T-helper 1 cell treated with Interleukin-12 subunit alpha and Interleukin-12 subunit beta and Interleukin-4 antibody, amounts not matched to agents 30 ng/mL and 1 ng/mL, for 36 hours (primary cell): ENCODE measurements around the gene MED9. TPM values are rescaled to one million over a fixed set of nuclear protein-coding genes. Genes with fewer than 3 reads are reported as not detected.

Source experiments
- intact Hi-C: fragments of 100-400 bp; cut with micrococcal nuclease; formaldehyde crosslinking; loops from one replicate; pipeline ENCODE4 v1.15.1; 2024
- total RNA-seq: library from RNA; stranded (reverse); gene quantifications from 2 replicates; pipeline ENCODE4 v1.2.3, GENCODE V29; 2022

MED9 gene
- total RNA-seq, 1 donor from 2014 or later, result 13.5 TPM

- intact Hi-C loops, result no loop called here
These were observed 37.7 kb downstream of the MED9 start for GRCh38 chr17:17514361-17514992.

- intact Hi-C loops, result no loop called here
These were observed 38.5 kb downstream of the MED9 start for GRCh38 chr17:17514993-17515933.

DNA sequence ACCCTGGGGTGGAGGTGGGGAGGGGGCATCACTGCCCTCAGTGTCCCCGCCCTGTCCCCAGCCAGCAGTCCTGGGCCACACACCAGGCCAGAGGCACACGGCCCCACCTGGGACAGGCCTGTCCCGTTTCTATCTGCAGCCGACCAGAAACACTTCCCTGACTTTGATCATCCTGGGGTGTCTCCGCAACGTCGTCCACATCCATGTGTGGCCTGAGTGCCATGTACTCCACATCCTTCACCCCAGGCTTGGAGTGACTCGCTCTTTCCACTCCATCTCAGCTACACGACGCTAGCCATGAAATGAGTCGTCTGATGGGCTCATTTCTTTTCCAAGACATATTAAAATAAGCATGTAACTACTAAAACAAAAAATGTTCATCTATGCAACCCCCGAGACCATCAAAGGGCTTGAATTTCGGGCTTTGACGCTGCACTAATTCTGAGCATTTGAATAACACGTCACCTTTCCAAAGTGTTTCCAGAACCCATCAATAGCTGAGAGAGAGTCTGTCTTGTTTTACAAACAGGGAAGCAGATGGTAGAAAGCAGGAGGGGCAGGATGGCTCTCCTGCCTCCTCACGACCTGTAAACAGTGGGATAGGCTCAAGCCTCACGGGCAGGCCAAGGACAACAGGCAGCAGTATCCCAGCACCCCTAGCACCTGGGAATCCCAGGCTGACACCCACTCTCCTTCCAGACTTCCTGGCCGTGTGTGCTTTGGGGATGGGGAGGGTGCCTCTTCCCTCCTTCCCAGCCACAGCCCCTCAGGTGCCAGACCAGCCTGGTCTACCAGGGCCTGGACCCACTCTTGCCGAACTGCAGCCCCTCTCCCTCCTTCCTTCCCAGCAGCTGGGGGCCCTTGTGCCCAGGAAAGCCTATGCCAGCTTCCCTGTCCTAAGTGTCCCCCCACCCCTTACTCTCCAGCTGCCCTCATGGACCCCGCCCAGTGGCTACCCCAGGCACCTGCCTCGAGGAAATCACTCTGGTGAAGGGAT lies 39.4 kb downstream of the MED9 start:
- intact Hi-C loops, result no loop called here

DNA sequence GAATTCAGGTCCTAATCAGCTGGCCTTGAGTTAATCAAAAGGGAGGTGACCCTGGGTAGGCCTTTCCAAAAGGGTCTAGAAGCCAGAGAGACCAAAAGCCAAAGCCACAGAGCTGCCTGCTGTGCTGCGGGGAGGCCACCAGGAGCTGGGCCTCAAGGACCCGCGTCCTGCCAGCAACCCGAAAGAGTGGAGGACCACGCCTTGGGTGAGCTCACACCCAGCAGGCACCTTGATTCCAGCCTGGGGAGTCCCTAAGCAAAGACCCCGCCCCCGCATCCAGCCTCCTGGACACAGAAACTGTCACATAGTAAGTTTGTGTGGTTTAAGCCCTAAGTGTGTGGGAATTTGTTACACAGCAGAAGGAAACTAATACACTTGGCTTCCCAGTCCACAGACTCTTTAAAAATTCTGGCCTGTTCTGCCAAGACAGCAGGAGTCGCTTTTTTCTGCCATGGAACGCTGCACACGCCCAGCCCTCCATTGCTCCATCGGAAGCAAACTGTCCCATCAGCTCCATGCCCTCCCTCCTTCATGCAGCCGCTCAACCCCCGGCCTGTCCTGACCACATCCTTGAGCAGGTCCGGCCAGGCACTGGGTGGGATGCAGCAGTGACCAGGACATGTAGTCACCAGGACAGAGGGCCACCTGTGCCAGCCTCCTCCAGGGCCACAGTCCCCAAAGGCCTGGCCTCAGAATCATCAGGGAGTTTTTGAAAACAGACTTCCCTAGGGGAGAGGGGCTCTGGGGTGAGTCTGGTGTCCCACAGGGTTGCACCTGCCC lies 40.3 kb downstream of the MED9 start:
- intact Hi-C loops, result no loop called here

GRCh38 chr17:17518014-17518413 lies 41.2 kb downstream of the MED9 start:
- intact Hi-C loops, result no loop called here

GRCh38 chr17:17518951-17519350 lies 42.2 kb downstream of the MED9 start:
- intact Hi-C loops, result no loop called here

DNA sequence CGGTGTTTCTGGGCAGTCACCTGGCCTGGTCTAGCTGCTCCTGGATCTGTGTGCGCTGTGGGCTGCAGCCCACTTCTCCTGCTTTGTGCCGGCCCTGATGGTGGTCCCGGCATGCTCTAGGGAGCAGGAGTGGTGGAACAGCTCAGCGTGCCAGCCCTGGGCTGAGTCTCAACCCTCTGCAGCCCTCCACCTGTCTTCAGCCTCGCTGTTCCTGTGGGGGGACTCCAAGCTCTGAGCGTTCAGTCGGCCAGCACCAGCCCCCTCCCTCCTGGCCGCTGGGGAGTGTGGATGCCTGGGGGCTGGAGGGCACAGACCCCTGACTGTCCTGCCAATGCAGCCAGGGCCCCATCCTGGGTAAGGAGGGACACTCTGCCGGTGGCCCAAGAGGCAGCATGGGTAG lies 43.1 kb downstream of the MED9 start:
- intact Hi-C loops, result no loop called here

DNA sequence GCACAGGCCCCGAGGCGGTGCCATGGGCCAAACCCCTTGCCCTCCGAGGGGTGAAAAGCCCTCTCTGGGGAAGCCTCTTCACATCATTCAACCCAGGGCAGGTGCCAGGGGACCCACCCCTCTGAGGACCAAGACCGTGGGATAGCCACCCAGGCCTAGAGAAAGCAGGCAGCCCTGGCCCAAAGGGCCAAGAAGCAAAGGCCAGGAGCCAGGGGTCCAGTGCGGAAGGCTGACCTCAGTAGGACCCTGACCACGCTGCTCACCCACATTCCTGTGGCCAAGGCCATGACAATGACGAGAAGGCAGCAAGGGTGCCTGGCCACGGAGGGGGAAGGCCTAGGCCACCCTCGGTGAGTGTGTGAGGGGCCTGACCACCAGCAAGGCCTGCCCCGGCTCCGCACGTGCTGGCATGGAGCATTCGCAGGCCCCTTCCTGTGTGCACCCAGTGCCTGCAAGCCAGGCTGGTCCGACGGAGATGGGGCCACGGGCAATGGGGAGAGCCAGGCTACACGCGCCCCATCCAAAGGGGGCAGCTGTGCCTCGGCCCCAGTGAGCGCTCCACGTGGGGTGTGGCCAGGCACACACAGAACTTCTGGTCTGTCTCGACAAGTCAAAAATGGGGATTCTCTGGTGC lies 43.9 kb downstream of the MED9 start:
- intact Hi-C loops, result no loop called here

GRCh38 chr17:17523001-17523730 lies 46.4 kb downstream of the MED9 start:
- intact Hi-C loops, result no loop called here

GRCh38 chr17:17523731-17524490 lies 47.1 kb downstream of the MED9 start:
- intact Hi-C loops, result no loop called here

- intact Hi-C loops, result no loop called here
These were observed 48.5 kb downstream of the MED9 start for GRCh38 chr17:17525311-17525710.

GRCh38 chr17:17525956-17526355 lies 49.2 kb downstream of the MED9 start:
- intact Hi-C loops, result no loop called here

DNA sequence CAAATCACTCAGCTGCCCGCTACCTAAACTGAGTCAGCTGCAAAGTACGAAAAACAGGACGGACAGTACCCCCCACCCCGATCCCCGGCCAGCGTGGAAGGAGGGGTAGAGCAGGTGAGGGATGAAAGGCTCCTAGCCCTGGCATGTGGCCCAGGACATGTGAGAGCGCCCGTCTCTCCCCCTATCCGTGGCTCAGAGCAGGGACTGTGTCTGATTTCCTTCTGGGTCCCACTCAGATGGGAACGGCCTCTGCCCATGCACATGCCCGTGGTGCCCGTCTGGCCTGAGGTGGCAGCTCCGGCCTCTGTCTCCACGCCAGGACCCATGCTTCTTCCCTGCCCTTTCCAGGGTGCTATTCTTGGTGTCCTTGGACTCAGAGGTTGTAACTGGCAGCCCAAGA lies 49.6 kb downstream of the MED9 start:
- intact Hi-C loops, result no loop called here

GRCh38 chr17:17527534-17527933 lies 50.7 kb downstream of the MED9 start:
- intact Hi-C loops, result no loop called here

DNA sequence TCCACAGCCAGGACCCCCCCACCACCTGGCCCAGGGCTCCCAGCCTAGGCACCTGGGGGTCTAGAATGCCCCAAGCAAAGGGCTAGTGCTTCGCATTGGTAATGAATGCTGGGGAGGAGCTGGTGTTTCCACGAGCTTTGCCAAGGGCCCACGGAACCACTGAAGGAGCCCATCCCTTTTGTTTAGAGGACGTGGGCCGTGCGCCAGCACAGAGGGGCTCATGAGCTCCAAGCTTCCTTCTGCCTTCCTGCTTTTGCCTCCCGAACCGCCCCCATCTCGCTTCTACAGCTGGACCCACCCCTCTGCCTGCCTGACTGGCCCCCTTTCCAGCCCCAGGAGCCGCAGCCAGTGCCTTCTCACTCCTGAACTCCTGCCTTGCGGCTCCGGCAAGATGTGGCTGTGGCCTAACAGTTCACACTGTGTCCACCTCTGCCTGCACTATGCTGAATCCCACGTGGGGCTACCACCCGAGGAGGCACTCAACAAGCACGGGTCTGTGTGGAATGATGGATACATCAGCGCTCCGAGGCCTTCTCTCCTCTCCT lies 51.2 kb downstream of the MED9 start:
- intact Hi-C loops, result no loop called here

- intact Hi-C loops, result no loop called here
These were observed 52.2 kb downstream of the MED9 start for GRCh38 chr17:17528696-17529652.

DNA sequence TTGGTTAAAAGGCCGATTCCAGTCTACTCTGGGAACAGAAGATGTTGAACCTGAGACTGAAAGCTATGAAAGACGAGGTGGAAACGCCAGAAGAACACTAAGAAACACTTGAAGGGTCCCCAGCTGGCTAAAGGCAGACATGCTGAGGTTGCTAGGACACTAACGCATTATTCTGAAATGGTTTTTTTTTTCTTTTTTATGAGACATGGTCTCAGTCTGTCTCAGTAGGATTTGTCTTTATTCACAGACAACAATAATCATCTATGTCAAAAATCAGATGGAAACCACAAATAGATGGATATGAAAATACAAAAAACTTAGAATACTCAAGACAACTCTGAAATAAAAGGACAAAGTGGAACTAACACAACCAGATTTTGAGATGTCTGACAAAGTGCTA lies 54.4 kb downstream of the MED9 start:
- intact Hi-C loops, result no loop called here
